Inferior parietal cortex (tissue), 1 donor: ENCODE results near the gene IRGQ.
A peak's percentile ranks its signal among the peaks of the same experiment; 100 is the strongest.
"Not testable (repeated sequence)": the region's sequence is repeated elsewhere in the genome, so short reads cannot be mapped to it uniquely, and the experiment has no call there.

Source experiments
- DNase-seq: peaks from one replicate; pipeline ENCODE4 v3.0.0-alpha.2; 2016; ENCODE audit errors: extremely low spot score

Gene IRGQ

GRCh38 chr19:43625918-43626579, 30.1 kb upstream of the IRGQ start:
- DNase-seq, result no peak

- DNase-seq, result no peak
Measured at GRCh38 chr19:43624933-43625332, 29.0 kb upstream of the IRGQ start.

- DNase-seq, result no peak
Measured at GRCh38 chr19:43623889-43624670, 28.1 kb upstream of the IRGQ start.

- DNase-seq, result no peak
Measured at GRCh38 chr19:43622956-43623355, 27.0 kb upstream of the IRGQ start.

GRCh38 chr19:43622070-43622469, 26.1 kb upstream of the IRGQ start:
- no peak for DNase-seq

GRCh38 chr19:43620061-43621001, 24.4 kb upstream of the IRGQ start:
- DNase-seq, result no peak

GRCh38 chr19:43619262-43620060, 23.5 kb upstream of the IRGQ start, which contains the start of gene ZNF428:
Gene ZNF428 (minus strand): TSS chr19:43619629. CDS start chr19:43614304, 5,325 bp downstream.
- DNase-seq, result peak; percentile 93

- DNase-seq, result no peak
Measured at GRCh38 chr19:43618921-43619261, 23.0 kb upstream of the IRGQ start.

- DNase-seq, result no peak
Measured at GRCh38 chr19:43616954-43617353, 21.0 kb upstream of the IRGQ start.

GRCh38 chr19:43616306-43616705, 20.4 kb upstream of the IRGQ start:
- no peak for DNase-seq

GRCh38 chr19:43612374-43612773, 16.4 kb upstream of the IRGQ start:
- no peak for DNase-seq

- DNase-seq, result no peak
Measured at GRCh38 chr19:43611788-43612187, 15.9 kb upstream of the IRGQ start, which contains the start of gene SRRM5. Gene SRRM5 (plus strand): TSS chr19:43612088. CDS start chr19:43612122, 34 bp downstream.

GRCh38 chr19:43610493-43610892, 14.6 kb upstream of the IRGQ start:
- no peak for DNase-seq

GRCh38 chr19:43609872-43610271, 13.9 kb upstream of the IRGQ start:
- no peak for DNase-seq

GRCh38 chr19:43607238-43608205, 11.6 kb upstream of the IRGQ start:
- no peak for DNase-seq

- DNase-seq, result peak; percentile 30
Measured at GRCh38 chr19:43606569-43607229, 10.8 kb upstream of the IRGQ start.

GRCh38 chr19:43605875-43606568, 10.1 kb upstream of the IRGQ start:
- DNase-seq, result no peak

GRCh38 chr19:43600326-43600725, 4.4 kb upstream of the IRGQ start:
- DNase-seq, result not testable (repeated sequence)
